ENCODE results near the gene ZNF485. TPM values are rescaled to one million over a fixed set of nuclear protein-coding genes. Genes with fewer than 3 reads are reported as not detected.

Gene ZNF485
- polyA plus RNA-seq, 4 donors: 0.81 to 8.0 (median 1.9) TPM

GRCh38 chr10:43645866-43646265 is 39.6 kb downstream of the ZNF485 start:
- WGBS, 3 donors: 96 to 99% (median 98%) methylated on average over 4 of the region's 4 CpGs
- Histone ChIP-seq H3K27me3 (ENCODE audit: control insufficient read depth in 3 of 3, insufficient read depth in 3 of 3, low read length in 3 of 3) (no peaks in the 10 kb centered on the region), H3K4me3 (ENCODE audit: low read depth in 1 of 3, low read length in 3 of 3) (no peak overlapping the region), H3K36me3 (ENCODE audit: control insufficient read depth in 3 of 3, insufficient read depth in 2 of 3, low read depth in 1 of 3, low read length in 3 of 3) (peaks cover 9 to 10% (median 10%) of the 10 kb centered on the region in 3 donors), H3K27ac (ENCODE audit: low read depth in 1 of 3, low read length in 2 of 3) (no peak overlapping the region), H3K9me3 (ENCODE audit: control insufficient read depth in 2 of 2, insufficient read depth in 1 of 2, low read depth in 1 of 2, low read length in 1 of 2) (peaks cover 5 to 52% of the 10 kb centered on the region in 2 donors), H3K4me1 (ENCODE audit: control insufficient read depth in 3 of 3, insufficient read depth in 2 of 3, low read depth in 1 of 3, low read length in 2 of 3) (no peaks in the 10 kb centered on the region)
- FAIRE-seq (no peak), DNase-seq (no peak)

GRCh38 chr10:43647576-43647975 is 41.3 kb downstream of the ZNF485 start:
- no peak for DNase-seq
- 96 to 99% (median 97%) methylated on average over 6 of the region's 6 CpGs for WGBS, 3 donors
- no peak overlapping the region for H3K4me3 ChIP-seq (ENCODE audit: low read depth in 1 of 3, low read length in 3 of 3)
- no peaks in the 10 kb centered on the region for H3K4me1 ChIP-seq (ENCODE audit: control insufficient read depth in 3 of 3, insufficient read depth in 2 of 3, low read depth in 1 of 3, low read length in 2 of 3)
- H3K27ac ChIP-seq (ENCODE audit: low read depth in 1 of 3, low read length in 2 of 3): no peak overlapping the region
- H3K9me3 ChIP-seq (ENCODE audit: control insufficient read depth in 2 of 2, insufficient read depth in 1 of 2, low read depth in 1 of 2, low read length in 1 of 2): peaks cover 3 to 40% of the 10 kb centered on the region in 2 donors
- H3K36me3 ChIP-seq (ENCODE audit: control insufficient read depth in 3 of 3, insufficient read depth in 2 of 3, low read depth in 1 of 3, low read length in 3 of 3): peaks cover 9 to 10% (median 10%) of the 10 kb centered on the region in 3 donors
- H3K27me3 ChIP-seq (ENCODE audit: control insufficient read depth in 3 of 3, insufficient read depth in 3 of 3, low read length in 3 of 3): no peaks in the 10 kb centered on the region
- FAIRE-seq: no peak

GRCh38 chr10:43648095-43648397 is 41.8 kb downstream of the ZNF485 start:
- WGBS, 3 donors: 34 to 47% (median 46%) methylated on average over 9 of the region's 9 CpGs
- Histone ChIP-seq H3K27ac (ENCODE audit: low read depth in 1 of 3, low read length in 2 of 3) (peak overlapping the region in 1 of 3 donors; percentile 80), H3K4me3 (ENCODE audit: low read depth in 1 of 3, low read length in 3 of 3) (peak overlapping the region; percentile 56 to 82 (median 64)), H3K36me3 (ENCODE audit: control insufficient read depth in 3 of 3, insufficient read depth in 2 of 3, low read depth in 1 of 3, low read length in 3 of 3) (peaks cover 9 to 10% (median 10%) of the 10 kb centered on the region in 3 donors), H3K27me3 (ENCODE audit: control insufficient read depth in 3 of 3, insufficient read depth in 3 of 3, low read length in 3 of 3) (no peaks in the 10 kb centered on the region), H3K9me3 (ENCODE audit: control insufficient read depth in 2 of 2, insufficient read depth in 1 of 2, low read depth in 1 of 2, low read length in 1 of 2) (peaks cover 3 to 38% of the 10 kb centered on the region in 2 donors), H3K4me1 (ENCODE audit: control insufficient read depth in 3 of 3, insufficient read depth in 2 of 3, low read depth in 1 of 3, low read length in 2 of 3) (no peaks in the 10 kb centered on the region)
- DNase-seq (no peak), FAIRE-seq (no peak)

GRCh38 chr10:43648398-43649184 is 42.4 kb downstream of the ZNF485 start, which contains the start of gene ZNF32:
ZNF32 (minus strand) TSS chr10:43648881; CDS start chr10:43646133, 2,748 bp downstream.
- Histone ChIP-seq H3K4me1 (ENCODE audit: control insufficient read depth in 3 of 3, insufficient read depth in 2 of 3, low read depth in 1 of 3, low read length in 2 of 3) (no peaks in the 10 kb centered on the region), H3K27me3 (ENCODE audit: control insufficient read depth in 3 of 3, insufficient read depth in 3 of 3, low read length in 3 of 3) (no peaks in the 10 kb centered on the region), H3K4me3 (ENCODE audit: low read depth in 1 of 3, low read length in 3 of 3) (peak within 1 kb of the TSS; percentile 56 to 82 (median 64)), H3K9me3 (ENCODE audit: control insufficient read depth in 2 of 2, insufficient read depth in 1 of 2, low read depth in 1 of 2, low read length in 1 of 2) (peaks cover 3 to 38% of the 10 kb centered on the region in 2 donors), H3K36me3 (ENCODE audit: control insufficient read depth in 3 of 3, insufficient read depth in 2 of 3, low read depth in 1 of 3, low read length in 3 of 3) (peaks cover 9 to 10% (median 10%) of the 10 kb centered on the region in 3 donors), H3K27ac (ENCODE audit: low read depth in 1 of 3, low read length in 2 of 3) (peak within 1 kb of the TSS in 2 of 3 donors; percentile 66 to 80)
- peak; percentile 82 to 95 for DNase-seq
- FAIRE-seq: no peak
- WGBS, 3 donors: 0 to 1% (median 1%) methylated on average over 74 to 90 of the region's 90 CpGs

- H3K27me3 ChIP-seq (ENCODE audit: control insufficient read depth in 3 of 3, insufficient read depth in 3 of 3, low read length in 3 of 3): no peaks in the 10 kb centered on the region
- no peak for FAIRE-seq
- H3K27ac ChIP-seq (ENCODE audit: low read depth in 1 of 3, low read length in 2 of 3): peak overlapping the region in 1 of 3 donors; percentile 80
- DNase-seq: no peak
- peak overlapping the region in 2 of 3 donors; percentile 56 to 64 for H3K4me3 ChIP-seq (ENCODE audit: low read depth in 1 of 3, low read length in 3 of 3)
- peaks cover 5 to 6% (median 6%) of the 10 kb centered on the region in 3 donors for H3K36me3 ChIP-seq (ENCODE audit: control insufficient read depth in 3 of 3, insufficient read depth in 2 of 3, low read depth in 1 of 3, low read length in 3 of 3)
- no peaks in the 10 kb centered on the region for H3K4me1 ChIP-seq (ENCODE audit: control insufficient read depth in 3 of 3, insufficient read depth in 2 of 3, low read depth in 1 of 3, low read length in 2 of 3)
- 11 to 26% (median 23%) methylated on average over 14 of the region's 14 CpGs for WGBS, 3 donors
- peaks cover 0 to 33% of the 10 kb centered on the region in 2 donors for H3K9me3 ChIP-seq (ENCODE audit: control insufficient read depth in 2 of 2, insufficient read depth in 1 of 2, low read depth in 1 of 2, low read length in 1 of 2)
Observed at GRCh38 chr10:43649185-43649523, 42.9 kb downstream of the ZNF485 start.

- 58 to 78% (median 74%) methylated on average over 2 of the region's 2 CpGs for WGBS, 3 donors
- DNase-seq (no peak), FAIRE-seq (no peak)
- Histone ChIP-seq H3K9me3 (ENCODE audit: control insufficient read depth in 2 of 2, insufficient read depth in 1 of 2, low read depth in 1 of 2, low read length in 1 of 2) (no peaks in the 10 kb centered on the region), H3K27me3 (ENCODE audit: control insufficient read depth in 3 of 3, insufficient read depth in 3 of 3, low read length in 3 of 3) (no peaks in the 10 kb centered on the region), H3K27ac (ENCODE audit: low read depth in 1 of 3, low read length in 2 of 3) (no peak overlapping the region), H3K4me1 (ENCODE audit: control insufficient read depth in 3 of 3, insufficient read depth in 2 of 3, low read depth in 1 of 3, low read length in 2 of 3) (no peaks in the 10 kb centered on the region), H3K36me3 (ENCODE audit: control insufficient read depth in 3 of 3, insufficient read depth in 2 of 3, low read depth in 1 of 3, low read length in 3 of 3) (no peaks in the 10 kb centered on the region), H3K4me3 (ENCODE audit: low read depth in 1 of 3, low read length in 3 of 3) (no peak overlapping the region)
Observed at GRCh38 chr10:43653746-43654145, 47.5 kb downstream of the ZNF485 start.

GRCh38 chr10:43655311-43655710 is 49.1 kb downstream of the ZNF485 start:
- DNase-seq (no peak), FAIRE-seq (no peak)
- 38 to 72% (median 43%) methylated on average over 8 of the region's 8 CpGs for WGBS, 3 donors
- Histone ChIP-seq H3K27me3 (ENCODE audit: control insufficient read depth in 3 of 3, insufficient read depth in 3 of 3, low read length in 3 of 3) (no peaks in the 10 kb centered on the region), H3K36me3 (ENCODE audit: control insufficient read depth in 3 of 3, insufficient read depth in 2 of 3, low read depth in 1 of 3, low read length in 3 of 3) (no peaks in the 10 kb centered on the region), H3K27ac (ENCODE audit: low read depth in 1 of 3, low read length in 2 of 3) (no peak overlapping the region), H3K9me3 (ENCODE audit: control insufficient read depth in 2 of 2, insufficient read depth in 1 of 2, low read depth in 1 of 2, low read length in 1 of 2) (no peaks in the 10 kb centered on the region), H3K4me3 (ENCODE audit: low read depth in 1 of 3, low read length in 3 of 3) (no peak overlapping the region), H3K4me1 (ENCODE audit: control insufficient read depth in 3 of 3, insufficient read depth in 2 of 3, low read depth in 1 of 3, low read length in 2 of 3) (no peaks in the 10 kb centered on the region)

GRCh38 chr10:43658227-43658626 is 52.0 kb downstream of the ZNF485 start:
- Histone ChIP-seq H3K36me3 (ENCODE audit: control insufficient read depth in 3 of 3, insufficient read depth in 2 of 3, low read depth in 1 of 3, low read length in 3 of 3) (no peaks in the 10 kb centered on the region), H3K27me3 (ENCODE audit: control insufficient read depth in 3 of 3, insufficient read depth in 3 of 3, low read length in 3 of 3) (no peaks in the 10 kb centered on the region), H3K27ac (ENCODE audit: low read depth in 1 of 3, low read length in 2 of 3) (no peak overlapping the region), H3K4me3 (ENCODE audit: low read depth in 1 of 3, low read length in 3 of 3) (no peak overlapping the region), H3K4me1 (ENCODE audit: control insufficient read depth in 3 of 3, insufficient read depth in 2 of 3, low read depth in 1 of 3, low read length in 2 of 3) (no peaks in the 10 kb centered on the region), H3K9me3 (ENCODE audit: control insufficient read depth in 2 of 2, insufficient read depth in 1 of 2, low read depth in 1 of 2, low read length in 1 of 2) (no peaks in the 10 kb centered on the region)
- DNase-seq: no peak
- no peak for FAIRE-seq
- WGBS, 3 donors: 77 to 83% (median 78%) methylated on average over 8 of the region's 8 CpGs

All from small intestine (tissue), 7 donors.